Measurements from ENCODE around the gene RPS18. TPM values are rescaled to one million over a fixed set of nuclear protein-coding genes. Genes with fewer than 3 reads are reported as not detected.

Gene RPS18
- polyA plus RNA-seq, 1 of the 3 experiments (the other 2 are of a cell fraction) = 12,112 TPM

GRCh38 chr6:33304216-33304615 is 32.3 kb downstream of the RPS18 start:
- CTCF ChIA-PET = no interaction called here
- Histone ChIP-seq H3K4me1 (ENCODE audit: control insufficient read depth in 1 of 2, insufficient read depth in 2 of 2, low read depth in 1 of 2, low read length in 1 of 2) (peaks cover 2 to 4% of the 10 kb centered on the region in 2 experiments; a peak in 1 of 4 replicates), H3K36me3 (replicated peaks in 1 of 2; ENCODE audit: control insufficient read depth in 1 of 2, insufficient read depth in 2 of 2, low read length in 1 of 2) (peaks cover 13 to 36% of the 10 kb centered on the region in 2 experiments), H3K4me2 (no peak overlapping the region), H3F3A (replicated peaks; ENCODE audit: insufficient read depth) (peaks cover 22% of the 10 kb centered on the region), H2AFZ (ENCODE audit: low read depth) (no peak overlapping the region), H3K9ac (no peak overlapping the region), H3K9me3 (no peaks in the 10 kb centered on the region), H3K9me2 (no peaks in the 10 kb centered on the region), H3K27ac (ENCODE audit: low read depth in 2 of 2, low read length in 1 of 2) (no peak overlapping the region), H3K27me3 (ENCODE audit: insufficient read depth) (no peaks in the 10 kb centered on the region), H3K4me3 (ENCODE audit: low read depth in 2 of 2, low read length in 1 of 2) (no peak overlapping the region), H3K79me2 (ENCODE audit: insufficient read depth) (peaks cover 80% of the 10 kb centered on the region), H4K20me1 (ENCODE audit: insufficient read depth) (peaks cover 14% of the 10 kb centered on the region; the same call in 1 of the 2 replicates)
- DNase-seq = peak; percentile 5
- TF ChIP-seq JUND (IDR thresholded peaks at IDR 0.05) (no peak), GATA2 (CRISPR knock-in tag; IDR thresholded peaks at IDR 0.05) (no peak), ELF1 (IDR thresholded peaks at IDR 0.05) (no peak), TCF12 (IDR thresholded peaks at IDR 0.05) (no peak), TAF1 (IDR thresholded peaks at IDR 0.05; ENCODE audit: borderline replicate concordance, low read depth, low read length) (no peak), RXRA (IDR thresholded peaks at IDR 0.05; ENCODE audit: borderline replicate concordance, low read depth) (no peak), RFX5 (IDR thresholded peaks at IDR 0.05; ENCODE audit: low read length) (no peak), SIN3A (IDR thresholded peaks at IDR 0.05; ENCODE audit: borderline replicate concordance, low read depth, low read length) (no peak), NFIC (IDR thresholded peaks at IDR 0.05; ENCODE audit: borderline replicate concordance) (no peak), NRF1 (IDR thresholded peaks at IDR 0.05; ENCODE audit: low read depth, low read length) (no peak), USF2 (IDR thresholded peaks at IDR 0.05; ENCODE audit: borderline replicate concordance, low read depth, low read length) (no peak), EP300 (IDR thresholded peaks at IDR 0.05; ENCODE audit: borderline replicate concordance in 1 of 2, low read depth in 1 of 2, low read length in 1 of 2) (no peak), POLR2AphosphoS5 (IDR thresholded peaks at IDR 0.05; ENCODE audit: low read depth, low read length) (no peak), YY1 (IDR thresholded peaks at IDR 0.05; ENCODE audit: low read depth) (no peak), GABPA (IDR thresholded peaks at IDR 0.05; ENCODE audit: low read depth) (no peak)
- WGBS (ENCODE audit: low lambda C conversion rate) = 46% methylated on average over 2 of the region's 16 CpGs
- POLR2A ChIA-PET = interaction anchor here (0.6 to 1.0 kb wide), 3 partner anchors 9 to 37 kb away, joined by 3 to 4 read pairs (median 3); no protein-coding TSS in a partner anchor

GRCh38 chr6:33305052-33305451 is 33.2 kb downstream of the RPS18 start:
- Histone ChIP-seq H3K4me3 (ENCODE audit: low read depth in 2 of 2, low read length in 1 of 2) (no peak overlapping the region), H3K27me3 (ENCODE audit: insufficient read depth) (no peaks in the 10 kb centered on the region), H3K36me3 (replicated peaks in 1 of 2; ENCODE audit: control insufficient read depth in 1 of 2, insufficient read depth in 2 of 2, low read length in 1 of 2) (peaks cover 13 to 36% of the 10 kb centered on the region in 2 experiments), H3K9me3 (no peaks in the 10 kb centered on the region), H3K79me2 (ENCODE audit: insufficient read depth) (peaks cover 87% of the 10 kb centered on the region), H3K4me1 (ENCODE audit: control insufficient read depth in 1 of 2, insufficient read depth in 2 of 2, low read depth in 1 of 2, low read length in 1 of 2) (peaks cover 2 to 4% of the 10 kb centered on the region in 2 experiments; a peak in 1 of 4 replicates), H3K9me2 (no peaks in the 10 kb centered on the region), H2AFZ (ENCODE audit: low read depth) (no peak overlapping the region), H4K20me1 (ENCODE audit: insufficient read depth) (peaks cover 7% of the 10 kb centered on the region; the same call in 1 of the 2 replicates), H3F3A (replicated peaks; ENCODE audit: insufficient read depth) (peaks cover 14% of the 10 kb centered on the region), H3K27ac (ENCODE audit: low read depth in 2 of 2, low read length in 1 of 2) (no peak overlapping the region), H3K9ac (no peak overlapping the region), H3K4me2 (no peak overlapping the region)
- CTCF ChIA-PET = no interaction called here
- TF ChIP-seq ELF1 (IDR thresholded peaks at IDR 0.05) = no peak
- no peak for TF ChIP-seq YY1 (IDR thresholded peaks at IDR 0.05; ENCODE audit: low read depth)
- no peak for TF ChIP-seq FOXM1 (IDR thresholded peaks at IDR 0.05; ENCODE audit: low read depth)
- no peak for TF ChIP-seq FOSL2 (IDR thresholded peaks at IDR 0.05; ENCODE audit: borderline replicate concordance, low read depth)
- no peak for TF ChIP-seq PBX3 (IDR thresholded peaks at IDR 0.05)
- TF ChIP-seq POLR2AphosphoS5 (IDR thresholded peaks at IDR 0.05; ENCODE audit: low read depth, low read length) = no peak
- TF ChIP-seq USF1 (IDR thresholded peaks at IDR 0.05; ENCODE audit: borderline replicate concordance, low read depth) = no peak
- no peak for TF ChIP-seq RCOR1 (IDR thresholded peaks at IDR 0.05; ENCODE audit: low read length)
- TF ChIP-seq IRF3 (IDR thresholded peaks at IDR 0.05; ENCODE audit: low read depth, low read length) = no peak
- no peak for TF ChIP-seq JUND (IDR thresholded peaks at IDR 0.05)
- no peak for TF ChIP-seq GATA2 (CRISPR knock-in tag; IDR thresholded peaks at IDR 0.05)
- TF ChIP-seq TCF12 (IDR thresholded peaks at IDR 0.05) = no peak
- no peak for TF ChIP-seq TAF1 (IDR thresholded peaks at IDR 0.05; ENCODE audit: borderline replicate concordance, low read depth, low read length)
- no peak for TF ChIP-seq MXI1 (IDR thresholded peaks at IDR 0.05; ENCODE audit: low read depth, low read length)
- no peak for TF ChIP-seq USF2 (IDR thresholded peaks at IDR 0.05; ENCODE audit: borderline replicate concordance, low read depth, low read length)
- DNase-seq = no peak
- WGBS (ENCODE audit: low lambda C conversion rate) = 89% methylated on average over 8 of the region's 8 CpGs
- POLR2A ChIA-PET = interaction anchor here (0.6 kb wide), 1 partner anchor 36 kb away, joined by 3 read pairs; no protein-coding TSS in a partner anchor
